SU-DHL-6 (cell line): ENCODE measurements around the gene ECHS1.

Experiments used
- EZH2phosphoT487 ChIP-seq: fragments of 200-600 bp; sonication (generic), shearing (Covaris generic); conservative IDR thresholded peaks from 2 replicates; pipeline ENCODE4 v1.6.1; 2018; ENCODE audit warnings: mild to moderate bottlenecking, antibody characterized with exemption, low read length, moderate library complexity, mixed read lengths
- TF ChIP-seq, protein P1 (sequence below): fragments of 200-600 bp; sonication (generic); IDR thresholded peaks from one replicate; pipeline ENCODE4 v1.5.1; 2017; ENCODE audit warnings: antibody characterized with exemption, mild to moderate bottlenecking, low read length, moderate library complexity; ENCODE audit not compliant: insufficient read depth, poor library complexity, severe bottlenecking

DNA sequence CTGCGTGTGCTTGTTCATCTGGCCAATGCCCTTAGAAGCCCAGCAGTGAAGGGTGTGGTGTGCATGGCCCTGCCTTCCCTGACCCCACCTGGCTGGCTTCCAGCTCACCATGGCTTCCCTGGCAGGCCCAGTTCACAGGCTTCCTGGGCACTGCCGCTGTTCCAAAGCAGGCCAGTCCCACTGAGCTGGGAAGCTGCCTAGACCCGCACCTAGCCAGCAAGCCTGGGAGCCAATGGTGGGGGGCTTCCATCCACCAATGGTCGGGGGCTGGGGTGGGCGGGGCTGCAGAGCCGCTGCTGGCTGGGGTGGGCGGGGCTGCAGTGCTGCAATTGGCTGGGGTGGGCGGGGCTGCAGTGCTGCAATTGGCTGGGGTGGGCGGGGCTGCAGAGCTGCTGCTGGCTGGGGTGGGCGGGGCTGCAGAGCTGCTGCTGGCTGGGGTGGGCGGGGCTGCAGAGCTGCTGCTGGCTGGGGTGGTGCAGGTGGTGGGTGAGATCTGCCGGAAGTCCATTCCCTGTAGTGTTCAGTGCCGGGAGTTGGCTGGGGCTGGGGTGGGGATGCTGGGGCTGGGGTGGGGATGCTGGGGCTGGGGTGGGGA, 48.9 kb downstream of the ECHS1 start:
- TF ChIP-seq, protein P1, sequence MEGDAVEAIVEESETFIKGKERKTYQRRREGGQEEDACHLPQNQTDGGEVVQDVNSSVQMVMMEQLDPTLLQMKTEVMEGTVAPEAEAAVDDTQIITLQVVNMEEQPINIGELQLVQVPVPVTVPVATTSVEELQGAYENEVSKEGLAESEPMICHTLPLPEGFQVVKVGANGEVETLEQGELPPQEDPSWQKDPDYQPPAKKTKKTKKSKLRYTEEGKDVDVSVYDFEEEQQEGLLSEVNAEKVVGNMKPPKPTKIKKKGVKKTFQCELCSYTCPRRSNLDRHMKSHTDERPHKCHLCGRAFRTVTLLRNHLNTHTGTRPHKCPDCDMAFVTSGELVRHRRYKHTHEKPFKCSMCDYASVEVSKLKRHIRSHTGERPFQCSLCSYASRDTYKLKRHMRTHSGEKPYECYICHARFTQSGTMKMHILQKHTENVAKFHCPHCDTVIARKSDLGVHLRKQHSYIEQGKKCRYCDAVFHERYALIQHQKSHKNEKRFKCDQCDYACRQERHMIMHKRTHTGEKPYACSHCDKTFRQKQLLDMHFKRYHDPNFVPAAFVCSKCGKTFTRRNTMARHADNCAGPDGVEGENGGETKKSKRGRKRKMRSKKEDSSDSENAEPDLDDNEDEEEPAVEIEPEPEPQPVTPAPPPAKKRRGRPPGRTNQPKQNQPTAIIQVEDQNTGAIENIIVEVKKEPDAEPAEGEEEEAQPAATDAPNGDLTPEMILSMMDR: no peak
- no peak for TF ChIP-seq EZH2phosphoT487
